HCT116 (cell line): Measurements from ENCODE around the gene ZNF804B. TPM values are rescaled to one million over a fixed set of nuclear protein-coding genes. Genes with fewer than 3 reads are reported as not detected.

Experiments used
- ATAC-seq: fragments of 200-7000 bp; cut with Tn5 transposase; 2 replicates; pipeline ENCODE4 v1.9.1; 2020; ENCODE audit warnings: mild to moderate bottlenecking, moderate library complexity
- BruUV-seq: library from RNA; stranded (reverse); fragments of 400-500 nt; replicated peaks from 2 replicates; lab custom pipeline; 2021; lab: Mats Ljungman, UMichigan
- CTCF ChIA-PET: fragments of 300-600 bp; sonication (Branson Sonifier 250); formaldehyde crosslinking; loops from one replicate; lab custom pipeline; 2021; ENCODE audit warnings: antibody characterized with exemption; lab: Charles Lee
- POLR2A ChIA-PET: fragments of 300-600, 350-600 bp; sonication (Branson Sonifier 250); formaldehyde crosslinking; loops from one replicate; lab custom pipeline; 2021; ENCODE audit warnings: antibody characterized with exemption; lab: Charles Lee
- RAD21 ChIA-PET, 2 experiments: fragments of 300-600 bp; sonication (Branson Sonifier 250); formaldehyde crosslinking; loops; one replicate each; lab custom pipeline; 2023; ENCODE audit warnings: low total read pairs in 2 of 2; ENCODE audit not compliant: uncharacterized antibody in 2 of 2, unreplicated experiment in 2 of 2, low non-redundant PET in 1 of 2; lab: Charles Lee
- DNase-seq: peaks from one replicate; pipeline ENCODE4 v3.0.0-alpha.2; 2010; ENCODE audit warnings: low read depth, low spot score
- H2AFZ ChIP-seq: fragments of 200-600 bp; shearing (Covaris generic), sonication (generic); 2 replicates; pipeline ENCODE4 v1.6.1; 2017; ENCODE audit warnings: low read depth, mixed run types, mixed read lengths, antibody characterized with exemption, low read length; ENCODE audit not compliant: poor library complexity, severe bottlenecking
- H3K27ac ChIP-seq: 2 replicates; pipeline ENCODE4 v1.5.1; 2012; ENCODE audit warnings: low read depth, low read length
- H3K27me3 ChIP-seq: fragments of 200-600 bp; sonication (generic); 2 replicates; pipeline ENCODE4 v1.6.1; 2016; ENCODE audit warnings: mixed run types, low read length, mixed read lengths; ENCODE audit not compliant: insufficient read depth
- H3K36me3 ChIP-seq, 2 experiments: fragments of 200-500 bp in 1 of 2; fragments of 200-600 bp in 1 of 2; sonication (Bioruptor generic) in 1 of 2; sonication (generic) in 1 of 2; 2 replicates each; pipeline versions ENCODE4 v1.5.1 to v1.6.1; 2014 to 2016; ENCODE audit warnings: low read length in 2 of 2, inconsistent platforms in 1 of 2, mixed read lengths in 1 of 2, mixed run types in 1 of 2; ENCODE audit not compliant: insufficient read depth in 2 of 2, control insufficient read depth in 1 of 2
- H3K4me1 ChIP-seq, 2 experiments: fragments of 200-600 bp in 1 of 2; sonication (generic) in 1 of 2; 2 replicates each; pipeline versions ENCODE4 v1.5.1 to v1.6.1; 2012 to 2017; ENCODE audit warnings: low read length in 2 of 2, inconsistent platforms in 1 of 2, mild to moderate bottlenecking in 1 of 2, mixed read lengths in 1 of 2, mixed run types in 1 of 2, moderate library complexity in 1 of 2; ENCODE audit not compliant: insufficient read depth in 2 of 2, control insufficient read depth in 1 of 2
- H3K4me2 ChIP-seq: fragments of 200-600 bp; sonication (generic); 2 replicates; pipeline ENCODE4 v1.6.1; 2017; ENCODE audit warnings: mixed run types, low read length, mixed read lengths
- H3K4me3 ChIP-seq, 2 experiments: fragments of 200-600 bp in 1 of 2; sonication (generic) in 1 of 2; replicated peaks in 1 of 2; 2 replicates each; pipeline ENCODE4 v1.5.1; 2011 to 2016; ENCODE audit warnings: low read length in 2 of 2, control low read depth in 1 of 2, low read depth in 1 of 2, mild to moderate bottlenecking in 1 of 2, mixed read lengths in 1 of 2, mixed run types in 1 of 2
- H3K79me2 ChIP-seq: fragments of 200-600 bp; sonication (generic); 2 replicates; pipeline ENCODE4 v1.6.1; 2017; ENCODE audit warnings: mild to moderate bottlenecking, mixed run types, low read length, moderate library complexity, mixed read lengths; ENCODE audit not compliant: insufficient read depth
- H3K9ac ChIP-seq: fragments of 200-600 bp; sonication (generic); 2 replicates; pipeline ENCODE4 v1.6.1; 2016; ENCODE audit warnings: low read length, mixed read lengths
- H3K9me2 ChIP-seq: fragments of 200-600 bp; sonication (generic), shearing (Covaris generic); 2 replicates; pipeline ENCODE4 v1.6.1; 2017; ENCODE audit warnings: mixed run types, mild to moderate bottlenecking, moderate library complexity; ENCODE audit not compliant: insufficient read depth
- H3K9me3 ChIP-seq, 2 experiments: fragments of 200-500 bp in 1 of 2; fragments of 200-600 bp in 1 of 2; sonication (Bioruptor generic) in 1 of 2; sonication (generic) in 1 of 2; 2 replicates each; pipeline ENCODE4 v1.6.1; 2014 to 2017; ENCODE audit warnings: low read length in 2 of 2, mixed read lengths in 2 of 2, inconsistent platforms in 1 of 2, low read depth in 1 of 2, mild to moderate bottlenecking in 1 of 2, mixed run types in 1 of 2, moderate library complexity in 1 of 2; ENCODE audit not compliant: control insufficient read depth in 1 of 2, insufficient read depth in 1 of 2
- H4K20me1 ChIP-seq: fragments of 200-600 bp; sonication (generic), shearing (Covaris generic); 2 replicates; pipeline ENCODE4 v1.6.1; 2017; ENCODE audit warnings: mixed run types, mild to moderate bottlenecking, moderate library complexity; ENCODE audit not compliant: insufficient read depth
- CEBPB ChIP-seq: IDR thresholded peaks from 2 replicates; pipeline ENCODE4 v1.6.1; 2012; ENCODE audit warnings: low read depth
- ELF1 ChIP-seq: IDR thresholded peaks from 2 replicates; pipeline ENCODE4 v1.6.1; 2012; ENCODE audit warnings: low read depth, borderline replicate concordance
- SIN3A ChIP-seq: IDR thresholded peaks from 2 replicates; pipeline ENCODE4 v1.6.1; 2012; ENCODE audit warnings: low read depth
- TCF7L2 ChIP-seq: IDR thresholded peaks from 2 replicates; pipeline ENCODE4 v1.7.0; 2011; ENCODE audit warnings: borderline replicate concordance, inconsistent platforms; ENCODE audit not compliant: insufficient read depth, insufficient read length; ENCODE audit errors: extremely low read depth
- ZFX ChIP-seq: fragments of 450-650 bp; IDR thresholded peaks from 2 replicates; pipeline ENCODE4 v1.6.1; 2017
- intact Hi-C: fragments of 100-400 bp; cut with micrococcal nuclease; formaldehyde crosslinking; loops from 2 replicates; pipeline ENCODE4 v1.10.0; 2022
- total RNA-seq: library from RNA; stranded (reverse); gene quantifications from one replicate; pipeline ENCODE4 v1.2.1, GENCODE V29; 2021; ENCODE audit not compliant: unreplicated experiment
- TF ChIP-seq, protein P1 (sequence below): IDR thresholded peaks from 2 replicates; pipeline ENCODE4 v1.6.1; 2012; ENCODE audit warnings: low read depth

ZNF804B gene
- total RNA-seq, 1 experiment from 2014 or later, result not detected

DNA sequence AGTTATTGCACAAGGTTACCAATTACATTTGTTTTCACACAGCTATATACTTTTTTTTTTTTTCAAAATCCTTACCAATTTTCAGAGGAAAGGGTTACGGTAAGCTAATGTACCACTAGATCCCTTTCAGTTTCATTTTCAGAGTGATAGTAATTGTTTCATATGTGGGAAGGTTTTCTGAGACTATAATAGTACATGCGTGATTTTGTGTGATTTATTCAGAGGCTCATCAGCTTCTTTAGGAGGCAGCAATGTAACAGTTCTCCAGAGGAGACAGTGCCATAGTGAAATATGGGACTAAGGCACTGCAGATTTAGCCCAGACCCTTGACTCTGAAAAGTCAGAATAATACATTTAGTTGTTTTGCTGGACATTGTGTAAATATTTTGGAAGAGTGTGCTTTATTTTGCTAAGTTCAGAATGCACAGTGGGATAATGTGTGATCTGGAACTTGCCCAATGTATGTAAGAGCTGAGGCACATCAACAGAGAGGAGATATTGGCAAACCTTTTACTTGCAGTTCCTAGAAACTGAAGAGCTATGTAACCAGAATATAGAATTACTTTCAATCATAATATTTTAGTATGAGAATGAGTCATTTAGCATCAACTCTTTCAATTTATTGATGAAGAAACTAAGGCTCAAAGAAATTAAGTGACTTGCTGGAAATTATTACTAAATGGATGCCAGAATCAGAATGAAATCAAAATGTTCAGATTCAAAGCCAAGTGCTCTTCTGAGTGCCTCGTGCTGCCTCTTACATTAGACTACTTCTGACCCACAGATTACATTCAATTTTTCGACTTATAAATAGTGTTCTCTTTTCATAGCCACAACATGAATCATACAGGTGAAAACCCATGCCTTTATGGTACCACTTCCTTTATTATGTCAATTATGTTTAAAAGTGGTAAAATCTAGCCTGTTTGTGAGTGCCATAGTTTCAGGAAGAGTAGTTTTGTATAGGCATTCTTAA lies 243.8 kb downstream of the ZNF804B start:
- Histone ChIP-seq H4K20me1 (no peaks in the 10 kb centered on the region), H3K4me3 (no peak overlapping the region), H3K27me3 (no peaks in the 10 kb centered on the region), H2AFZ (peak overlapping the region; percentile 17), H3K79me2 (no peaks in the 10 kb centered on the region), H3K9me2 (no peaks in the 10 kb centered on the region), H3K9ac (no peak overlapping the region), H3K4me2 (peak overlapping the region; percentile 25; the same call in 1 of the 2 replicates)
- ChIA-PET POLR2A (no interaction called here), CTCF (no interaction called here)
- BruUV-seq, result no TSS peak
- TF ChIP-seq ELF1 (no peak), CEBPB (no peak), TCF7L2 (no peak), SIN3A (no peak), ZFX (no peak)
- TF ChIP-seq, protein P1, sequence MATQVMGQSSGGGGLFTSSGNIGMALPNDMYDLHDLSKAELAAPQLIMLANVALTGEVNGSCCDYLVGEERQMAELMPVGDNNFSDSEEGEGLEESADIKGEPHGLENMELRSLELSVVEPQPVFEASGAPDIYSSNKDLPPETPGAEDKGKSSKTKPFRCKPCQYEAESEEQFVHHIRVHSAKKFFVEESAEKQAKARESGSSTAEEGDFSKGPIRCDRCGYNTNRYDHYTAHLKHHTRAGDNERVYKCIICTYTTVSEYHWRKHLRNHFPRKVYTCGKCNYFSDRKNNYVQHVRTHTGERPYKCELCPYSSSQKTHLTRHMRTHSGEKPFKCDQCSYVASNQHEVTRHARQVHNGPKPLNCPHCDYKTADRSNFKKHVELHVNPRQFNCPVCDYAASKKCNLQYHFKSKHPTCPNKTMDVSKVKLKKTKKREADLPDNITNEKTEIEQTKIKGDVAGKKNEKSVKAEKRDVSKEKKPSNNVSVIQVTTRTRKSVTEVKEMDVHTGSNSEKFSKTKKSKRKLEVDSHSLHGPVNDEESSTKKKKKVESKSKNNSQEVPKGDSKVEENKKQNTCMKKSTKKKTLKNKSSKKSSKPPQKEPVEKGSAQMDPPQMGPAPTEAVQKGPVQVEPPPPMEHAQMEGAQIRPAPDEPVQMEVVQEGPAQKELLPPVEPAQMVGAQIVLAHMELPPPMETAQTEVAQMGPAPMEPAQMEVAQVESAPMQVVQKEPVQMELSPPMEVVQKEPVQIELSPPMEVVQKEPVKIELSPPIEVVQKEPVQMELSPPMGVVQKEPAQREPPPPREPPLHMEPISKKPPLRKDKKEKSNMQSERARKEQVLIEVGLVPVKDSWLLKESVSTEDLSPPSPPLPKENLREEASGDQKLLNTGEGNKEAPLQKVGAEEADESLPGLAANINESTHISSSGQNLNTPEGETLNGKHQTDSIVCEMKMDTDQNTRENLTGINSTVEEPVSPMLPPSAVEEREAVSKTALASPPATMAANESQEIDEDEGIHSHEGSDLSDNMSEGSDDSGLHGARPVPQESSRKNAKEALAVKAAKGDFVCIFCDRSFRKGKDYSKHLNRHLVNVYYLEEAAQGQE, result no peak
- TF ChIP-seq, all 23 proteins: peak for 0
- Histone ChIP-seq H3K27ac (no peak overlapping the region), H3K9me3 (no peaks in the 10 kb centered on the region), H3K36me3 (no peaks in the 10 kb centered on the region), H3K4me1 (no peaks in the 10 kb centered on the region)
- intact Hi-C loops, result no loop called here
- no peak for ATAC-seq
- RAD21 ChIA-PET, result no interaction called here
- no peak for DNase-seq
